Choroid plexus epithelial cell (primary cell): Measurements from ENCODE around the gene LRFN4.

Experiments
- DNase-seq: peaks from one replicate; pipeline ENCODE4 v3.0.0-alpha.2; 2010; ENCODE audit warnings: low read depth
- H3K4me3 ChIP-seq: 2 replicates; pipeline ENCODE4 v1.5.1; 2011; ENCODE audit warnings: low read depth, mild to moderate bottlenecking, control low read depth, low read length, moderate library complexity
- TF ChIP-seq, protein P1 (sequence below): conservative IDR thresholded peaks from 2 replicates; pipeline ENCODE4 v1.5.1; 2011; ENCODE audit warnings: low read depth, mild to moderate bottlenecking, control low read depth, inconsistent platforms, low read length, moderate library complexity

Gene LRFN4

DNA sequence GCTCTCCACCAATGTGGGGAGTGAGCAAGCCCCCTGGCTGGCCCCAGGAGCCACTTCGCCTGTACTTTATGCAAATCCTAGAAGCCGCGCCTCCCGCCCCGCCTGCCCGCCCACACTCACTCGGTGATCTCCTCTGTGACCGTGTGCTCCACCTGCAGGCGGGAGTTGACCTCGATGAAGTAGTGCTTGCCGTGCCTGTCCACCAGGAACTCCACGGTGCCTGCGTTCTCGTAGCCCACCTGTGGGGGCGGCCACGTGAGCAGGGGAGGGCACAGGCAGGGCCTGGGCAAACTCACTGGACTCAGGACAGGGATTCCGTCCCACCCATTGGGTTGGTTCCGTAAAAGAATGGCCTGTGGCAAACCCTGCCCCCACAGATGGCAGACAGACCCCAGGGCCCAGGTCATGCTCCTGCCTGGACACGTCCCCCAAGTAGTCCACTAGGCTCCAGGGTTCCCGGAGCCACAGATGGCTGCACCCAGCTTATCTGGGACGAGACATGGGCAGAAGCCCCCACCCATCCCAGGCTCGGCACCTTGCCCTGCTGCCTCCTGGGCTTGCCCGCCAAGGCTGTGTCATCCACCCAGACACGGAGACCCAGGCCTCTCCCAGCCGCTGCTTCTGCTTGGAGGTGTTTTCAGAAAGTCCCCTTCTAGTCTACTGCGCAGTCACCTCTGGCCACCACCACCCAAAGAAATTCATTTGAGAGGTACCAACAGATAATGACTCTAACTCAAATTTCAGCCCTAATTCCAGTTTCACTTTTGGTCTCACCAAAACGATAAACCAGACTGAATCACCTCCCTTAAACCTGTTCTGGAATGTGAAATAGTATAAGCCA, 12.1 kb downstream of the LRFN4 start:
- TF ChIP-seq, protein P1, sequence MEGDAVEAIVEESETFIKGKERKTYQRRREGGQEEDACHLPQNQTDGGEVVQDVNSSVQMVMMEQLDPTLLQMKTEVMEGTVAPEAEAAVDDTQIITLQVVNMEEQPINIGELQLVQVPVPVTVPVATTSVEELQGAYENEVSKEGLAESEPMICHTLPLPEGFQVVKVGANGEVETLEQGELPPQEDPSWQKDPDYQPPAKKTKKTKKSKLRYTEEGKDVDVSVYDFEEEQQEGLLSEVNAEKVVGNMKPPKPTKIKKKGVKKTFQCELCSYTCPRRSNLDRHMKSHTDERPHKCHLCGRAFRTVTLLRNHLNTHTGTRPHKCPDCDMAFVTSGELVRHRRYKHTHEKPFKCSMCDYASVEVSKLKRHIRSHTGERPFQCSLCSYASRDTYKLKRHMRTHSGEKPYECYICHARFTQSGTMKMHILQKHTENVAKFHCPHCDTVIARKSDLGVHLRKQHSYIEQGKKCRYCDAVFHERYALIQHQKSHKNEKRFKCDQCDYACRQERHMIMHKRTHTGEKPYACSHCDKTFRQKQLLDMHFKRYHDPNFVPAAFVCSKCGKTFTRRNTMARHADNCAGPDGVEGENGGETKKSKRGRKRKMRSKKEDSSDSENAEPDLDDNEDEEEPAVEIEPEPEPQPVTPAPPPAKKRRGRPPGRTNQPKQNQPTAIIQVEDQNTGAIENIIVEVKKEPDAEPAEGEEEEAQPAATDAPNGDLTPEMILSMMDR = no peak
- no peak overlapping the region for H3K4me3 ChIP-seq
- DNase-seq = no peak

DNA sequence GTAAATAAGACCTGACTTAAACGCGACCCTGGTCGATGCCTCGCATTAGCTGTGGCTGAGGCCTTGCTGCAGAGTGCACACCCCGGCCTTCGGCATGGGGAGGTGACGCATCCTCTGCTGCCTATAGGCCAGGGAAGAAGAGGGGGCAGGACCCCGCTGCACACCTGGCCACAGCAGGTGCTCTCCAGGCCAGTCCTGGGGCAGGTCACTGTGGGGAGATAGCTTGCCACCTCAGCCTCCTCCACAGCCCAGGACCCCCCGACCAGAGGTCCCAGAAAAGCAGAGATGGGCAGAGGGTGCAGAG, 12.7 kb downstream of the LRFN4 start:
- no peak for DNase-seq
- TF ChIP-seq, protein P1 = no peak
- no peak overlapping the region for H3K4me3 ChIP-seq

DNA sequence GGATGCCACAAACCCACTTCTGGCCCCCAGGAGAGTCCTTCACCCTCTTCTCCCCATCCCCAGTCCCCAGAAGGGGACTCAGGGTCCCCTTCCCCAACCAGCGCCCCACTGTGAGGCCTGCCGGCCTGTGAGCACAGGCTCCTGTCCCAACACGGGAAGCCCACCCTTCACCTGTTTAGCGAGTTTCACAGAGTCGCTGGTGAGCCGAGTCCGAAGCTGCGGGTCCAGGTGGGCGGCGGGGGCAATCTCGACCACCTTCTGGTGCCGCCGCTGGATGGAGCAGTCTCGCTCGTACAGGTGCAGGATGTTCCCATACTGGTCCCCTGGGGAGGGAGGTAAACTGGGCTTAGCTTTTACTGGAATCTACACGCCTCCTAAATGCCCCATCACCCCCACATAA, 13.3 kb downstream of the LRFN4 start:
- TF ChIP-seq, protein P1 = no peak
- no peak for DNase-seq
- H3K4me3 ChIP-seq = no peak overlapping the region

DNA sequence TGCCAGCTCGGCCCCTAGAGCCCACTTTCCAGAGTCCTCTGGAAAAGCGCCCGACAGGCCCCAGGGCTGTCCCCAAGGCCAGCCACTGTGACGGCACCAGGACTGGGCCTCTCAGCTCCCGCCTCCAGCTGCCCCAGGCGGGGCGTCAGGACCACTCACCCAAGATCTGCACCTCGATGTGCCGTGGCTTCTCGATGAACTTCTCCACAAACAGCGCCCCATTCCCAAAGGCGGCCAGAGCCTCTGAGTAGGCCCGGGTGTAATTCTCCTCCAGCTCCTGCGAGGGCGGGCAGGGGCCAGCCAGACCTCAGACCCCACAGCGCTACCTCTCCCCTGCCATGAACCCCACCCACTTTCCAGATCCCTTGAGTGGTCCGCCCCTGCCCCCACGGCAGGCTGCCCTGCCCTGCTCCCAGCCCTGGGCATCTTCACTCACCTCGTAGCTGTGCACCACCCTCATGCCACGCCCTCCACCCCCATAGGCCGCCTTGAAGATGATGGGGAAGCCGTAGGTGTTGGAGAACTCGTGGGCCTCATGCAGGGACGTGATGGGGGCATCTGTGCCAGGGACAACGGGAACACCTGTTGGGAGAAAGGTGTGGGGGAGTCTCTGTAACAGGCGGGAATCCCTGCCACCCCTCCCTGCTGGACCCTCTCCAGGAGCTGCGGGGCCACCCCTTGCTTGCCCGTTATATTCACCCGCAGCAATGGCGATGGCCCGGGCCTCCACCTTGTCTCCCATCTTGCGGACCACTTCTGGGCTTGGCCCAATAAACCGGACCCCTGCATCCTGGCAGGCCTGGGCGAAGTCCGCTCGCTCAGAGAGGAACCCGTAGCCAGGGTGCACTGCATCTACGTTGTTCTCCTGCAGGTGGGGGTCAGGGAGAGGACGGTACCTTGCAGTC, 14.0 kb downstream of the LRFN4 start:
- DNase-seq = no peak
- no peak overlapping the region for H3K4me3 ChIP-seq
- TF ChIP-seq, protein P1 = no peak

DNA sequence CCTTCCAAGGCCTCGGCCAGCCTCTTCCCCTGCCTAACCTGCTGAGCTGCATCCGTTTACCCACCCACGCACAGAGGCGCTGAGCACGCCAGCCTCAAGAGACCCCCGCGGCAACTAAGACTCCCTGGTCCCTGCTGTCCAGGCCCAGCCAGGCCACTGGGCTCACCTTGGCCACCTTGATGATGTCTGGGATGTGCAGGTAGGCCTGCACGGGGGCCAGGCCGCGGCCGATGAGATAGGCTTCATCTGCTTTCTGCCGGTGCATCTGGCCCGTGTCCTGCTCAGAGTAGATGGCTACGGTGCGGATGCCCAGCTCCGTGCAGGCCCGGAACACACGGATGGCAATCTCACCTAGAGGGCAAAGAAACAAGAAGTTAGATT, 14.6 kb downstream of the LRFN4 start:
- TF ChIP-seq, protein P1 = no peak
- DNase-seq = no peak
- H3K4me3 ChIP-seq = no peak overlapping the region

DNA sequence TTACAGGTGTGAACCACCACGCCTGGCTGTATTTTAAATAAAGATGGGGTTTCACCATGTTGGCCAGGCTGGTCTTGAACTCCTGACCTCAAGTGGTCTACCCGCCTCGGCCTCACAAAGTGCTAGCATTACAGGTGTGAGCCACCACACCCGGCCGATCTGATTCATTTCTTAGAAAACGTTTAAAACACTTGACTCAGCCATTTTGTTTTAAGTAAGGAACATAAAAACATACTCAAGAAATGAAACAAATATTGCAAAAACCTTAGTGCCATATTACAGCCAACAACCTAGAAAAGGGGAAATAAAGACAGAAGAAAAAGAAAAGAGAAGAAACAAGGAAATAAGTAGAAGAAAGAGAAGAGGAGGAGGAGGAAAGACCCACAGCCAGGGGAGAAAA, 17.4 kb downstream of the LRFN4 start:
- no peak for DNase-seq
- TF ChIP-seq, protein P1 = no peak
- no peak overlapping the region for H3K4me3 ChIP-seq

DNA sequence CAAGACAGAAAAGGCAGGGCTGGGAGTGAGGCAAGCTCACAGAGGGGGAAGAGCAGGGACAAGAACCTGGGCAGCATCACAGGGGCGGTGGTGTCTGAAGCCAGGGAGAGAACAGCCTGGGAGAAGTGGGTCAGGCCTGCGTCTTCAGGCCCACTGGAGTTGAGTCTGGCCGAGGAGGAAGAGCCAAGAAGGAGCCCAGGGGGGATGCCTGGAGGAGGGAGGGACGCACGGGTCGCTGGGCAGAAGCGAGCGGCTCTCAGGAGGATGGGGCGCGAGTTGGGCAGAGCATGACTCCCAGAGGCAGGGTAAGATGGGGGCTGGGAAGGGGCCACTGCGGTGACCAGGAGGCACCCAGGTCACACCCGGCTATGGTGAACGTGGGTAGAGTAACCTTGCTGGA, 18.5 kb downstream of the LRFN4 start:
- no peak for DNase-seq

More for the DNA sequence above, 18.5 kb downstream of the LRFN4 start:
- H3K4me3 ChIP-seq = no peak overlapping the region
- TF ChIP-seq, protein P1 = no peak
